Gastrocnemius medialis (tissue), 4 donors: ENCODE data around the gene TNS3. TPM values are rescaled to one million over a fixed set of nuclear protein-coding genes. Genes with fewer than 3 reads are reported as not detected.

Experiments
- ATAC-seq, 2 donors: fragments of 150-250 bp; one replicate each; pipeline ENCODE4 v1.9.1; 2016
- DNase-seq, 2 donors: peaks; one replicate each; pipeline ENCODE4 v3.0.0-alpha.2; 2019
- H3K27ac ChIP-seq, 4 donors: fragments of 200-600 bp; sonication (generic); 1 replicate in 1 of 4; 2 replicates in 3 of 4; pipeline ENCODE4 v1.5.1; 2016 to 2018; ENCODE audit warnings: mild to moderate bottlenecking in 2 of 4, moderate library complexity in 1 of 4
- H3K27me3 ChIP-seq, 3 donors: fragments of 200-600 bp; sonication (generic) in 2 of 3; 1 replicate in 1 of 3; 2 replicates in 2 of 3; pipeline versions ENCODE4 v1.5.1 to v1.6.0; 2016 to 2019; ENCODE audit warnings: mild to moderate bottlenecking in 1 of 3, moderate library complexity in 1 of 3
- H3K36me3 ChIP-seq, 2 donors: fragments of 200-600 bp; sonication (generic) in 1 of 2; one replicate each; pipeline ENCODE4 v1.5.1; 2017 to 2018
- H3K4me1 ChIP-seq, 2 donors: fragments of 200-600 bp; sonication (generic) in 1 of 2; one replicate each; pipeline ENCODE4 v1.5.1; 2016 to 2017; ENCODE audit warnings: mild to moderate bottlenecking in 2 of 2
- H3K4me3 ChIP-seq, 4 donors: fragments of 200-600 bp; sonication (generic) in 3 of 4; 1 replicate in 1 of 4; 2 replicates in 3 of 4; pipeline ENCODE4 v1.5.1; 2016 to 2019; ENCODE audit warnings: mild to moderate bottlenecking in 2 of 4
- H3K9me3 ChIP-seq, 3 donors: fragments of 200-600 bp; sonication (generic) in 2 of 3; 1 replicate in 1 of 3; 2 replicates in 2 of 3; pipeline ENCODE4 v1.5.1; 2016 to 2019
- CTCF ChIP-seq, 5 experiments: fragments of 450-650 bp in 3 of 5; fragments of 200-600 bp in 2 of 5; sonication (generic) in 2 of 5; IDR thresholded peaks in 4 of 5; conservative IDR thresholded peaks in 1 of 5; 1 replicate in 4 of 5; 2 replicates in 1 of 5; pipeline ENCODE4 v1.5.1; 2016 to 2019; ENCODE audit warnings: antibody characterized with exemption in 5 of 5, mild to moderate bottlenecking in 3 of 5, moderate library complexity in 3 of 5
- POLR2A ChIP-seq, 2 donors: fragments of 450-650 bp; IDR thresholded peaks; one replicate each; pipeline ENCODE4 v1.6.1; 2017; ENCODE audit warnings: antibody characterized with exemption in 2 of 2, mild to moderate bottlenecking in 2 of 2, moderate library complexity in 2 of 2
- in situ Hi-C, 4 donors: fragments of 200-750 bp; cut with MboI; loops; one replicate each; pipeline versions ENCODE4 v1.15.0 to v1.8.0; 2017; ENCODE audit warnings: low sequenced_read_pairs in 4 of 4
- intact Hi-C: fragments of 100-400 bp; cut with DNase I; formaldehyde crosslinking; loops from one replicate; pipeline ENCODE4 v1.15.1; 2023; ENCODE audit warnings: low total_unique reads
- total RNA-seq, 4 donors: library from RNA; depleted of rRNA; stranded (reverse); fragments of >200 nt; gene quantifications; one replicate each; pipeline versions ENCODE4 v1.1.0 to v1.2.3, GENCODE V29; 2016

TNS3 gene
- total RNA-seq, 4 donors from 2014 or later = 39.4 to 64.3 (median 50.5) TPM

- in situ Hi-C loops = no loop called here
- TF ChIP-seq CTCF (IDR thresholded peaks at IDR 0.05 in 4 of 5, conservative IDR thresholded peaks at IDR 0.05 in 1 of 5) (no peak), POLR2A (IDR thresholded peaks at IDR 0.05) (no peak)
- ATAC-seq = no peak
Measured at GRCh38 chr7:47474211-47474936, 107.5 kb downstream of the TNS3 start.

GRCh38 chr7:47473499-47474210, 108.3 kb downstream of the TNS3 start:
- DNase-seq = no peak
- ATAC-seq = no peak

More at GRCh38 chr7:47474211-47474936, 107.5 kb downstream of the TNS3 start:
- DNase-seq = no peak
- Histone ChIP-seq H3K9me3 (no peaks in the 10 kb centered on the region), H3K4me1 (peaks cover 39 to 45% of the 10 kb centered on the region in 2 donors), H3K27ac (peak overlapping the region; percentile 84 to 88 (median 86)), H3K4me3 (no peak overlapping the region), H3K27me3 (no peaks in the 10 kb centered on the region), H3K36me3 (no peaks in the 10 kb centered on the region)
- intact Hi-C loops = no loop called here

GRCh38 chr7:47472444-47473157, 109.3 kb downstream of the TNS3 start:
- Histone ChIP-seq H3K4me1 (peaks cover 33 to 39% of the 10 kb centered on the region in 2 donors), H3K9me3 (no peaks in the 10 kb centered on the region), H3K27me3 (no peaks in the 10 kb centered on the region), H3K36me3 (no peaks in the 10 kb centered on the region), H3K27ac (peak overlapping the region; percentile 84 to 88 (median 86)), H3K4me3 (no peak overlapping the region)
- in situ Hi-C loops (no loop called here), intact Hi-C loops (no loop called here)
- no peak for DNase-seq
- no peak for ATAC-seq
- TF ChIP-seq POLR2A (IDR thresholded peaks at IDR 0.05) (no peak), CTCF (IDR thresholded peaks at IDR 0.05 in 4 of 5, conservative IDR thresholded peaks at IDR 0.05 in 1 of 5) (no peak)

More at GRCh38 chr7:47473499-47474210, 108.3 kb downstream of the TNS3 start:
- Histone ChIP-seq H3K27me3 (no peaks in the 10 kb centered on the region), H3K4me3 (no peak overlapping the region), H3K4me1 (peaks cover 39 to 45% of the 10 kb centered on the region in 2 donors), H3K9me3 (no peaks in the 10 kb centered on the region), H3K27ac (peak overlapping the region; percentile 84 to 88 (median 86)), H3K36me3 (no peaks in the 10 kb centered on the region)
- intact Hi-C loops = no loop called here
- TF ChIP-seq POLR2A (IDR thresholded peaks at IDR 0.05) (no peak), CTCF (IDR thresholded peaks at IDR 0.05 in 4 of 5, conservative IDR thresholded peaks at IDR 0.05 in 1 of 5) (no peak)
- in situ Hi-C loops = no loop called here

GRCh38 chr7:47471831-47472230, 110.1 kb downstream of the TNS3 start:
- H3K9me3 ChIP-seq = no peaks in the 10 kb centered on the region
- no peak for TF ChIP-seq CTCF (IDR thresholded peaks at IDR 0.05 in 4 of 5, conservative IDR thresholded peaks at IDR 0.05 in 1 of 5)
- no peak for TF ChIP-seq POLR2A (IDR thresholded peaks at IDR 0.05)
- H3K4me1 ChIP-seq = peaks cover 33 to 39% of the 10 kb centered on the region in 2 donors
- ATAC-seq (no peak), DNase-seq (no peak)
- intact Hi-C loops = no loop called here
- peak overlapping the region; percentile 84 to 88 (median 86) for H3K27ac ChIP-seq
- H3K27me3 ChIP-seq = no peaks in the 10 kb centered on the region
- in situ Hi-C loops = no loop called here
- no peak overlapping the region for H3K4me3 ChIP-seq
- no peaks in the 10 kb centered on the region for H3K36me3 ChIP-seq
